GM19193 (cell line): ENCODE data around the gene AGBL5.

ENCODE experiments used
- POLR2A ChIP-seq: IDR thresholded peaks from 4 replicates; pipeline ENCODE4 v1.6.1; 2011; ENCODE audit not compliant: insufficient read depth, insufficient read length; ENCODE audit errors: extremely low read depth

The AGBL5 gene

GRCh38 chr2:27095745-27096651 is 44.5 kb downstream of the AGBL5 start:
- TF ChIP-seq POLR2A: peak; percentile 34

- no peak for TF ChIP-seq POLR2A
Observed at GRCh38 chr2:27096748-27097297, 45.4 kb downstream of the AGBL5 start.

- TF ChIP-seq POLR2A: no peak
Observed at GRCh38 chr2:27097341-27097740, 45.9 kb downstream of the AGBL5 start.

- TF ChIP-seq POLR2A: no peak
Observed at GRCh38 chr2:27099334-27099955, 48.0 kb downstream of the AGBL5 start.

GRCh38 chr2:27100036-27100435 is 48.6 kb downstream of the AGBL5 start:
- TF ChIP-seq POLR2A: no peak

- TF ChIP-seq POLR2A: no peak
Observed at GRCh38 chr2:27102329-27102728, 50.9 kb downstream of the AGBL5 start.

- TF ChIP-seq POLR2A: no peak
Observed at GRCh38 chr2:27105981-27106380, 54.5 kb downstream of the AGBL5 start.

GRCh38 chr2:27108221-27108620 is 56.8 kb downstream of the AGBL5 start:
- TF ChIP-seq POLR2A: no peak

GRCh38 chr2:27109083-27109482 is 57.6 kb downstream of the AGBL5 start:
- TF ChIP-seq POLR2A: no peak

GRCh38 chr2:27115519-27115918 is 64.1 kb downstream of the AGBL5 start:
- no peak for TF ChIP-seq POLR2A

- TF ChIP-seq POLR2A: no peak
Observed at GRCh38 chr2:27117995-27118524, 66.6 kb downstream of the AGBL5 start.

- TF ChIP-seq POLR2A: no peak
Observed at GRCh38 chr2:27118525-27119329, 67.3 kb downstream of the AGBL5 start, which contains the start of gene CGREF1. Gene CGREF1 (minus strand): TSS chr2:27119128. CDS start chr2:27104366, 14,762 bp downstream.
